Hepatocyte (in vitro differentiated cells): ENCODE measurements around the gene TMEM150C. TPM values are rescaled to one million over a fixed set of nuclear protein-coding genes. Genes with fewer than 3 reads are reported as not detected.
"Not testable (repeated sequence)": the region's sequence is repeated elsewhere in the genome, so short reads cannot be mapped to it uniquely, and the experiment has no call there.

Source experiments
- DNase-seq: peaks from one replicate; pipeline ENCODE4 v3.0.0-alpha.2; 2016; ENCODE audit warnings: low spot score
- H2AFZ ChIP-seq: fragments of 200-600 bp; sonication (generic); 2 replicates; pipeline ENCODE4 v1.6.0; 2016; ENCODE audit warnings: antibody characterized with exemption, mild to moderate bottlenecking
- H3K27ac ChIP-seq: fragments of 200-600 bp; sonication (generic); 2 replicates; pipeline ENCODE4 v1.5.1; 2016; ENCODE audit warnings: mild to moderate bottlenecking
- H3K27me3 ChIP-seq: fragments of 200-600 bp; sonication (generic); 2 replicates; pipeline ENCODE4 v1.6.1; 2016
- H3K36me3 ChIP-seq: fragments of 200-600 bp; sonication (generic); replicated peaks from 2 replicates; pipeline ENCODE4 v1.5.1; 2016; ENCODE audit warnings: low read depth; ENCODE audit not compliant: insufficient read depth
- H3K4me1 ChIP-seq: fragments of 200-600 bp; sonication (generic); 2 replicates; pipeline ENCODE4 v1.5.1; 2016; ENCODE audit warnings: mild to moderate bottlenecking, moderate library complexity; ENCODE audit not compliant: insufficient read depth
- H3K4me2 ChIP-seq: fragments of 200-600 bp; sonication (generic); 2 replicates; pipeline ENCODE4 v1.6.0; 2016
- H3K4me3 ChIP-seq: fragments of 200-600 bp; sonication (generic); 2 replicates; pipeline ENCODE4 v1.5.1; 2016; ENCODE audit warnings: mild to moderate bottlenecking
- H3K79me2 ChIP-seq: fragments of 200-600 bp; sonication (generic); 2 replicates; pipeline ENCODE4 v1.6.0; 2017; ENCODE audit warnings: mild to moderate bottlenecking
- H3K9me2 ChIP-seq: fragments of 200-600 bp; sonication (generic); replicated peaks from 2 replicates; pipeline ENCODE4 v1.6.0; 2017; ENCODE audit warnings: mild to moderate bottlenecking; ENCODE audit not compliant: insufficient read depth
- H3K9me3 ChIP-seq: fragments of 200-600 bp; sonication (generic); 2 replicates; pipeline ENCODE4 v1.5.1; 2016; ENCODE audit warnings: low read depth, mild to moderate bottlenecking
- H4K20me1 ChIP-seq: fragments of 200-600 bp; sonication (generic); 2 replicates; pipeline ENCODE4 v1.6.0; 2016; ENCODE audit warnings: mild to moderate bottlenecking; ENCODE audit not compliant: insufficient read depth, poor library complexity, severe bottlenecking
- EZH2 ChIP-seq: fragments of 200-600 bp; sonication (generic); IDR thresholded peaks from 2 replicates; pipeline ENCODE4 v1.6.1; 2016; ENCODE audit warnings: antibody characterized with exemption, mild to moderate bottlenecking, borderline replicate concordance
- EZH2phosphoT487 ChIP-seq: fragments of 200-600 bp; sonication (generic); IDR thresholded peaks from one replicate; pipeline ENCODE4 v1.6.1; 2018; ENCODE audit warnings: antibody characterized with exemption, mild to moderate bottlenecking, low read depth, moderate library complexity; ENCODE audit not compliant: unreplicated experiment, severe bottlenecking
- WGBS: methylation state at CpG from one replicate; pipeline ENCODE4 v1.1.6; 2016; ENCODE audit warnings: low lambda C conversion rate; ENCODE audit errors: missing lambda C conversion rate; 5-methylcytosine and 5-hydroxymethylcytosine counted together
- polyA plus RNA-seq: library from polyadenylated mRNA; unstranded; fragments of >200 nt; fragmentation: Nextera tagmentation; extraction: Ambion mirVana; gene quantifications from 2 replicates; pipeline ENCODE4 v1.2.1, GENCODE V29; 2016
- total RNA-seq: library from RNA; depleted of rRNA; stranded (reverse); fragments of >200 nt; gene quantifications from 2 replicates; pipeline ENCODE4 v1.2.3, GENCODE V29; 2014
- TF ChIP-seq, protein P1 (sequence below): fragments of 200-600 bp; sonication (generic); IDR thresholded peaks from 2 replicates; pipeline ENCODE4 v1.5.1; 2016; ENCODE audit warnings: antibody characterized with exemption, mild to moderate bottlenecking; ENCODE audit not compliant: poor library complexity

The TMEM150C gene
- total and polyA plus RNA-seq, 2 experiments from 2014 or later, result 3.3 to 4.5 TPM

GRCh38 chr4:82481506-82481840, 80.3 kb downstream of the TMEM150C start:
- no peaks in the 10 kb centered on the region for H3K9me3 ChIP-seq
- no peaks in the 10 kb centered on the region for H4K20me1 ChIP-seq
- H3K4me2 ChIP-seq, result no peak overlapping the region
- no peak overlapping the region for H2AFZ ChIP-seq
- TF ChIP-seq, protein P1, sequence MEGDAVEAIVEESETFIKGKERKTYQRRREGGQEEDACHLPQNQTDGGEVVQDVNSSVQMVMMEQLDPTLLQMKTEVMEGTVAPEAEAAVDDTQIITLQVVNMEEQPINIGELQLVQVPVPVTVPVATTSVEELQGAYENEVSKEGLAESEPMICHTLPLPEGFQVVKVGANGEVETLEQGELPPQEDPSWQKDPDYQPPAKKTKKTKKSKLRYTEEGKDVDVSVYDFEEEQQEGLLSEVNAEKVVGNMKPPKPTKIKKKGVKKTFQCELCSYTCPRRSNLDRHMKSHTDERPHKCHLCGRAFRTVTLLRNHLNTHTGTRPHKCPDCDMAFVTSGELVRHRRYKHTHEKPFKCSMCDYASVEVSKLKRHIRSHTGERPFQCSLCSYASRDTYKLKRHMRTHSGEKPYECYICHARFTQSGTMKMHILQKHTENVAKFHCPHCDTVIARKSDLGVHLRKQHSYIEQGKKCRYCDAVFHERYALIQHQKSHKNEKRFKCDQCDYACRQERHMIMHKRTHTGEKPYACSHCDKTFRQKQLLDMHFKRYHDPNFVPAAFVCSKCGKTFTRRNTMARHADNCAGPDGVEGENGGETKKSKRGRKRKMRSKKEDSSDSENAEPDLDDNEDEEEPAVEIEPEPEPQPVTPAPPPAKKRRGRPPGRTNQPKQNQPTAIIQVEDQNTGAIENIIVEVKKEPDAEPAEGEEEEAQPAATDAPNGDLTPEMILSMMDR, result no peak
- TF ChIP-seq EZH2 (no peak), EZH2phosphoT487 (no peak)
- 70% methylated on average over 6 of the region's 6 CpGs for WGBS
- H3K27me3 ChIP-seq, result no peaks in the 10 kb centered on the region
- H3K79me2 ChIP-seq, result no peaks in the 10 kb centered on the region
- H3K4me3 ChIP-seq, result no peak overlapping the region
- DNase-seq, result no peak
- no peak overlapping the region for H3K27ac ChIP-seq
- no peaks in the 10 kb centered on the region for H3K36me3 ChIP-seq
- H3K9me2 ChIP-seq, result no peaks in the 10 kb centered on the region
- no peaks in the 10 kb centered on the region for H3K4me1 ChIP-seq

DNA sequence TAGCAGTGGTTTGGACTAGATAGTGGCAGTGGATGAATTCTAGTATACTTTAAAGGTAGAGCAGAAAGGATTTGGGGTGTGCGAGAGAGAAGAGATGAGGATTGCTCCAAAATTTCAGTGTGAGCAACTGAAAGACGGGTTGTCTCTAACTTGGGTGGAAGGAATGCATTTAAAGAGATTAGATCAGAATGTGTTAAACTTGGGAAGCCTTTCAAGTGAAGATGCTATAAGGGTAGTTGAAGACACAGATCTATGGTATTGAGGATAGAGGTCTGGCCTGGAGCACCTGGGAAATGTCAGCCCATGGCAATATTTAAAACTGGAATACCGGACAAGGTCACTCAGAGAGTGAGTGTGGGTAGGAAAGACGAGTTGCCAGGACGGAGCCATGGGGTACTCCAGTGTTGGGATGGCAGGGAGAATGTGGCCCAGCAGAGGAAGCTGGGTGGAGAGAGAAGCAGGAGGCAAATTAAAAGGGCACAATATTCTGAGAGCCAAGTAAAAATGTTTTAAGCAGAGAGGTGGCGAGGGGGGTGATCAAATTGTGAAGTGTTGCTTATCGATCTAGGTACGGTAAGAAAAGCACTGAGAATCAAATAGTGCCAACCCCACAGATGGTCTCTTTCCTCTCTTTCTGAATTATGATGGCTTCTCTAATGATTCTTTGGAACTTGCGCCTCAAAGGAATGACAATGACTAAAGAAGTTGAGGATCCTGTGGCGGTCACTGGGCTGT, 80.8 kb downstream of the TMEM150C start:
- TF ChIP-seq, protein P1, result no peak
- TF ChIP-seq EZH2, result no peak
- TF ChIP-seq EZH2phosphoT487, result no peak
- H3K4me3 ChIP-seq, result no peak overlapping the region

GRCh38 chr4:82479562-82479961, 82.2 kb downstream of the TMEM150C start:
- no peaks in the 10 kb centered on the region for H3K27me3 ChIP-seq
- H2AFZ ChIP-seq, result no peak overlapping the region
- no peaks in the 10 kb centered on the region for H3K4me1 ChIP-seq
- no peaks in the 10 kb centered on the region for H4K20me1 ChIP-seq
- no peak for DNase-seq
- TF ChIP-seq EZH2phosphoT487 (no peak), EZH2 (no peak)
- TF ChIP-seq, protein P1, result no peak
- H3K36me3 ChIP-seq, result no peaks in the 10 kb centered on the region
- H3K9me2 ChIP-seq, result no peaks in the 10 kb centered on the region
- no peaks in the 10 kb centered on the region for H3K9me3 ChIP-seq
- no peak overlapping the region for H3K27ac ChIP-seq
- H3K4me2 ChIP-seq, result no peak overlapping the region
- 96% methylated on average over 14 of the region's 14 CpGs for WGBS
- H3K4me3 ChIP-seq, result no peak overlapping the region
- no peaks in the 10 kb centered on the region for H3K79me2 ChIP-seq

More for the DNA sequence above, 80.8 kb downstream of the TMEM150C start:
- no peak for DNase-seq
- Histone ChIP-seq H3K4me1 (no peaks in the 10 kb centered on the region), H3K27me3 (no peaks in the 10 kb centered on the region), H3K4me2 (no peak overlapping the region), H2AFZ (no peak overlapping the region), H3K36me3 (no peaks in the 10 kb centered on the region), H4K20me1 (no peaks in the 10 kb centered on the region), H3K27ac (no peak overlapping the region), H3K9me3 (no peaks in the 10 kb centered on the region), H3K9me2 (no peaks in the 10 kb centered on the region), H3K79me2 (no peaks in the 10 kb centered on the region)
- WGBS, result 88% methylated on average over 10 of the region's 10 CpGs

GRCh38 chr4:82477469-82477868, 84.3 kb downstream of the TMEM150C start:
- WGBS, result 78% methylated on average over 9 of the region's 9 CpGs

DNA sequence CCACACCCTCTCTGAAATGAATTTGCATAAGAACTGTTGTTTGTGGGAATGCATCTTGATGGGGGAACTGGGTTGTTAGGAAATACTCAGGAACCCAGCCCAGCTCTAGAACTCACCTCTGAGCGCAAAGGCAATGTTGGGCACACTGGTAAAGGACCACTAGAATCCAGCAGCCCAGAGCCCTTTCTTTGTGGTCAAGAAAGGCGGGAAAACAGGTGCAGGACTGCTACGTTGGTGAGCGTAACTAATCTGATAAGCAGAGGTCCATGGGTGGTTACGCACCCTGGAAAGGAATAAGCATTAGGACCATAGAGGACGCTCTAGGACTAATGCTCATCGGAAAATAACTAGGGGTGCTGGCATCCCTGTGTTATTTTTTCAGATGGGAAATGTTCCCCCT, 85.9 kb downstream of the TMEM150C start:
- not testable (repeated sequence) for H3K27me3 ChIP-seq, H3K27ac ChIP-seq, H3K79me2 ChIP-seq, H4K20me1 ChIP-seq, H3K36me3 ChIP-seq, H3K4me2 ChIP-seq, DNase-seq, H3K9me2 ChIP-seq, H3K4me3 ChIP-seq, H2AFZ ChIP-seq, H3K4me1 ChIP-seq, H3K9me3 ChIP-seq
- 91% methylated on average over 7 of the region's 7 CpGs for WGBS

More at GRCh38 chr4:82477469-82477868, 84.3 kb downstream of the TMEM150C start:
- not testable (repeated sequence) for H3K4me1 ChIP-seq, H2AFZ ChIP-seq, H3K9me2 ChIP-seq, H3K4me2 ChIP-seq, H3K27ac ChIP-seq, H3K36me3 ChIP-seq, H3K79me2 ChIP-seq, H4K20me1 ChIP-seq, H3K9me3 ChIP-seq, H3K27me3 ChIP-seq, DNase-seq, H3K4me3 ChIP-seq
